ENCODE data around the gene FOXO1.
"Not testable (repeated sequence)": the region's sequence is repeated elsewhere in the genome, so short reads cannot be mapped to it uniquely, and the experiment has no call there.

Gene FOXO1

DNA sequence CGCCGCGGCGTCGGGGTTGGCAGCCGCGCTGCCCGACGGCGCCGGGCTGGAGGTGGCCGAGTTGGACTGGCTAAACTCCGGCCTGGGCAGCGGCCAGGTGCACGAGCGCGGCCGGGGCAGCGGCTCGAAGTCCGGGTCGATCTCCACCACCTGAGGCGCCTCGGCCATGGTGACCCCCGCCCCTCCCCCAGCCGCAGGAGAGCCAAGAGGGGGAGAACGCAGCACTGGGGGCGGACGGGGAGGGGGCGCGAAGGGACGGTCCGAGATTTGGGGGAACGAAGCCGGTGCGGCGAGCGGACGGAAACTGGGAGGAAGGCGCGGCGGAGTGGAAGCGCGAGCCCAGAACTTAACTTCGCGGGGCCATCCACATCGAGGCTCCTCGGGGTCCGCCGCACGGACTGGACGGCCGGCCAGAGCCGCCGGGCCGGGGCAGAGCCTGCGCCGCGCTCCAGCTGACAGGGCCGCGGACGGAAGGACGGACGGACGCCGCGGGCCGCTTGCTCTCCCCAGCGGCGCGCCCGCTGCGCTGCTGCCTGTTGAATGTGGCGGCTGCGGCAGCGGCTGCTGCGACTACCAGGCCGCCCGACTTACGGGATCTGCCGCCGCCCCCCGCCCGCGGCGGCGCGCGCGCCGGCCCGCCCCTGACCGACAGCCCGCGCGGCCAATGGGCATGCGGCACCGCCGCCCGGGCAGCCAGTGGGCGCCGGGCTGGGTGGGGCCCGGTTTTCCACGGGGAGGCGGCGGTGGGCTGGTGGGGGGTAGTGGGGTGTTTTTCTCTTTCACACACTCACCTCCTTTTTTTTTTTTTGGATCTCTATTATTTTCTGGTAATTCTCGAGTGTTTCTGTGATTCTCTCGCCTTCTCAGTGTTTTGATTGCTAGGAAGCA lies at the start of gene FOXO1:
Gene FOXO1, minus strand, starts transcription at position 597 of the 888 bp plus-strand sequence. Its CDS starts 429 bp downstream, at position 168.
- peak; percentile 60 for DNase-seq

DNA sequence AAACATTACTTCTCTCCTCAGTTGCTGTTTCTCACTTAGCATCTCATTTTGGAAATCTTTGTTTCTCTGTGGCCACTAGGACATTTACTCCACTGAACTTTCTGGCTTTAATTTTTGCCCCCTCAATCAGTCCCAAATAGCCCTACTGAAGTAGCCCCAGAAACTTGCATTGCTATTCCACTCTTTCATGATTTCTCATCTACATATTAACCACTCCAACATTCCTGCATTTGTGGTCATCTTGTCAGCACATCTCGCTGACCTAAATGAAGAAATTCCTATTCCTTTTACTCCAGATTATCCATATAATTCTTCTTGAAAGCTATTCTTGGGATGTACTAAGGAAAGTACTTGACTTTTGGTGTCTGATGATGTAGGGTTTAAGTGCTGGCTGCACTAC lies 48.0 kb upstream of the FOXO1 start:
- DNase-seq, result not testable (repeated sequence)

DNA sequence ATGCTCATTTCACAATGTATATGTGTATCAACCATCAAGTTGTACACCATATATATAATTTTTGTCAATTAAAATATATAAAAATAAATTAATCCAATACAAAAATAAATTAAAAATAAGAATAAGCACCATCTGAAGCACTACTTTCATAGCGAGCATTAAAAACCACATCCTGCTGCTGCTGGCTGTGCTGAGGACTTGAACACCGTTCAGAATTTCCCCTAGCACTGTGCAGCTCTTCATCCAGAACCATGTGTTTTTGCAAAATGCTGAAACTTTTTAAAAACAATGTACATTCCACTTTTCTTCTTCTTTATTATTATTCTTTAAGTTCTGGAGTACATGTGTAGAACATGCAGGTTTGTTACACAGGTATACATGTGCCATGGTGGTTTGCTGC lies 40.0 kb upstream of the FOXO1 start:
- DNase-seq, result no peak

DNA sequence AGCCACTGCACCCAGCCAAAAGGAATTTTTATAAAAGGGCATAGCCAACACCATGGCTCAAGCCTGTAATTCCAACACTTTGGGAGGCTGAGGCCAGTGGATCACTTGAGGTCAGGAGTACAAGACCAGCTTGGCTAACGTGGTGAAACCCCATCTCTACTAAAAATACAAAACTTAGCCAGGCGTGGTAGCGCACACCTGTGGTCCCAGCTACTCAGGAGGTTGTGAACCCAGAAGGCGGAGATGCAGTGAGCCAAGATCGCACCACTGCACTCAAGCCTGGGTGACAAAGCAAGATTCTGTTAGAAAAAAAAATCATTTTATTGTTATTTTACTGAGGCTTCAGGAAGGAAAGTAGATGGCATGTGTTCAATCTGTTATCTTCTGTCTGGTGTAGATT lies 31.3 kb upstream of the FOXO1 start:
- no peak for DNase-seq

DNA sequence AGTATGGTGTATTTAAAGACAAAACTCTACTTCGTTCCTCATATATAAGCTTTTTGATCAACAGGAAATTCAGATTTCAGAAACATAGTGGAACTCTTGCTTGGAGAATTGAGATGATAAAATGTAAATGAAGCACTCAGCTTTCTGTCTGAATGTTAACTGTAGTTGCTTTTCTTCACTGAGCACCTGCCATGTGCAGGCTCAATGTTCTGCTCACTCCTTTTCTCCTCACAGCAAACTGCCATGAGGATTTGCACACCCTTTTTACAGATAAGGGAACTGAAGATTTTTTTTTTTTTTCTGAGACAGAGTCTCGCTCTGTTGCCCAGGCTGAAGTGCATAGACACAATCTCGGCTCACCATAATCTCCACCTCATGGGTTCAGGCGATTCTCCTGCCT lies 28.0 kb upstream of the FOXO1 start:
- no peak for DNase-seq

DNA sequence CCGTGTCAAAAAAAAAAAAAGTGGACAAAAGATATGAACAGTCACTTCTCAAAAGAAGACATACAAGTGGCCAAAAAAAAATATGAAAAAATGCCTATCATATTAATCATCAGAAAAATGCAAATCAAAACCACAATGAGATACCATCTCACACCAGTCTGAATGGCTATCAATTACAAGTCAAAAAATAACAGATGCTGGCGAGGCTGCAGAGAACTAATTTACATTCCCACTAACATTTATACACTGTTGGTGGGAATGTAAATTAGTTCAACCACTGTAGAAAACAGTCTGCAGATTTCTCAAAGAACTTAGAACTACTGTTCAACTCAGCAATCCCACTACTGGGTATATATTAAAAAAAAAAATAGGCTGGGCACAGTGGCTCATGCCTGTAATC lies 26.5 kb upstream of the FOXO1 start:
- DNase-seq, result no peak

DNA sequence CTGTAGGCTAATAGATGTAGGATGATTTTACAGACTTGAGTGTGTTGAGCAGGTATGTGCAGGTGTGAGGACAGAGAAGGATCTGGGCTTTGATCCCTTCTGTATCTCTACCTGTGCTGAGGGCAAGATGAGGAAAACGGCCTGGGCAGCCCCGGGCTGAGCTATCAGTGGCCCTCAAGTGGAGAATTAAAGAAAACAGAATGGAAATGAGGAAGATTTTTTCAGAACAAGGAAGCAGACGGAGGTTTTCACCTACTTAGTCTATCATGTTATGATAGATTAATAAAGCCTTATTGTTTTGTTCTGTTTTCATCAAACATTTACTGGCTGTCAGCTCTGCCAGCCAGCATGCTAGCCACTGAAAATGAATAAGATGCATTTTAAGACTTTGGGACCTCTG lies 22.3 kb upstream of the FOXO1 start:
- DNase-seq, result no peak

DNA sequence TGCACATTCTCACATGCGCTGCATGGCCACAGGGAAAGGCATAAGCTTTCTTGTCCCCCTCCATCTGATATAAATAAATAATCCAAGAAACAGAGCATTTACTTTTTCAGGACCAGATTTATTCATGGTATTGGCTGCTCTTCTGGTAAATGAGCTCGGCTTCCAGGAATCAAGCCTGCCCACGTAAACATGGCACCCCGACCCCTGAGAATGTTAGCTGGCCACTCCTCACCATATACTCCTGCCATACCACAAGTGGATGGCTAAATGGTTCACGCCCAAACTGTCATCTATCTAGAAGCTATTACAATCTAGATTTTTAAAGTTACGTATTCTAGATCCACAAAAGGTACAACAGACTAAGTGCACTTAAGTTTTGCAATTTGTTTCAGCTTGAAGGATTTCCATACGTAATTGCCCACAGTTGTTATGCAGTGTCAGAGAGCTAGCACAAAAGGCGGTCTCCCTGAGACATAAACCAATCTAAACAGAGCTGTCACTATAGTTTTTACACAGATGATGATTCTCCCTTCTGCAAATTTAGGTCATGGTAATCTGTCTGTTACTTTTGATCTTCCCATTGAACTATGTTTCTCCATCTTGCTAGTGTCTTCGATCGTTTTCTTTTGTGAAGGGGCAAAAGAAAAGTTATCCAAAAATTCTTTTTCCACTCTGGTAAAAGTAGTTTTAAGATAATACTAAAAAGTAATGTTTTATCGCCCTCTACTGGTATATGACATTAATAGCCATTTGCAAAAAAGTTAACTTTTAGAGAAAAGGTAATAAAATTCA lies 16.2 kb upstream of the FOXO1 start:
- DNase-seq, result no peak

DNA sequence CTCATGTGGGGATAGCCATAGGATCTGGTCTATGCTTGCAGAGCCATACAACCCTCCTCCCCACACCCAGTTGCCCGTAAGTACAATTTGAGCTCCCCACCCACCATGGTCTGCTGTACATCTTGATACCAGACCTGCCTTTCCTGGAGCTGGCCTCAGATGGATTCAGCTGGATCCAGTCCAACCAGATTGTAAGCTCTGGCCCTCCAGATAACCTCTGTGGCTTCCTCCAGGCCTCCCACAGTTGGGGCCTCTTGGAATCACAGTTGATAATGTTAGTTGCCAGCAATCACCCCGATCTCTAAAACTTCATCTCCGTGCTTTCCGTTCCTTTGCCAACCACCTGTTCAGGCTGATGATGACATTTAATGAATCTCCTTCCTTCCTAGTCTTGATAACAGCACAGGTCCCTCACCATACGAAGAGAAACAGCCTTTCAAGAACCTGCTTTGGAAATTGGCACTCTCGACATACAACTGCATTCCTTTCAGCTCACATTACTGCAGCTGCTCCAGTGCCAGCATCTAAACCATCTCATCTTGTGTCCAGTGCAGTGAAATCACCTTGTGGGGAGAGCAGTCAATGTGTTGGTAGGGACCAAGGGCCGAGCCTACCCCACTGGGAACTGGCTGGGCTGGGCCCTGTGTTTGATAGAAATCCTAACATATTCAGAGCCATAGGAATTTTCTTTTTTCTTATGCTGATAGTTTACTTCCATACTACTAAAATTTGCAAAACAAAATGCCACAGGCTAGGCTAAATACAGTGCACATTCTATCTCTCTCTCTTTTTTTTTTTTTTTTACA lies 15.1 kb upstream of the FOXO1 start:
- DNase-seq, result no peak

DNA sequence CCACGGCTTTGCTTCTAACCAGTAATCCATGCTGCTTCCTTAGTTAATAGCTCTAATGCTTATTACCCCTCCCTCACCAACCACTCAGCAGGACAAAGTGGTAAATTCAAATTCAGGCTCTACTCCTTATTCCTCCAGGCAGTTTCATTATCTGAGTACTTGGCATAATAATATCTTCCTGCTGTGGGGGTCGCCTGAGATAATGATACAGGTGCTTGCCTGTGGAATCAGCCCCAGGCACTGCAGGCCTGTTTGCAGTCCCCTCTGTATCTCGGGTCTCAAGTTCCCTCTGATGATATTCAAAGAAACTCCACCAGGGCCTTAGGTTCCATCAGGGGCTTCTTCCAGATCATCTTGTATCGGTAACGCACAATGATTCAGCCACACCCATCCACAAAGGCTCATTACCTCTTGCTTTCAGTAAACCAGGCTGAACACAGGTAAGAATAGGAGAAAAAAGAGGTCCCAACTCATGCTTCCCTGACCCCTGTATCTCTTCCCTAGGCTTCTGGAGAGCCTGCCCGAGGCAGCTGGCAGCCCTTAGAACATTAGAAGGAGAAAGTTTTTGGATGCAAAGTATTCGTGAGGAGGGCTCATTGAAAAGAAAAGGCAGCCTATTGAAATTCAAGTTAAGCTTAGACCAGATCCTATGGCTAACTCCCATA lies 14.3 kb upstream of the FOXO1 start:
- DNase-seq, result no peak

DNA sequence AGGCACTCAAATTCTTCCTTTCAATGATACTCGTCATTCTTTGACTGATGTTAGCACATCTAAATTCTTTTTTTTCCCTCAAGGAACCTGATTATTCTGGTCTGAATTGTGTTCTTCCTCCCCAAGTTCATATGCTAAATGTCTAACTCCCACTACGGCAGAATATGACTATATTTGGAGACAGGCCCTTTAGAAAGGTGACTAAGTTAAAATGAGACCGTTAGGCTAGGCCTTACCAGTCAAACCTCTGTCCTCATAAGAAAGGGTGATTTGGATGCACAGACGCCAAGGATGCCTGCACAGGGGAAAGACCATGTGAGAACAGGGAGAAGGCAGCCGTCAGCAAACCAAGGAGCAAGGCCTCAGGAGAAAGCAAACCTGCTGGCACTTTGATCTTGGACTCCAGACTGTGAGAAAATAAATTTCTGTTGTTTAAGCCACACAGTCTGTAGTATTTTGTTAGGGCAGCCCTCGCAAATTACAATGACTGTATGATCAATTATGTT lies 13.1 kb upstream of the FOXO1 start:
- no peak for DNase-seq

DNA sequence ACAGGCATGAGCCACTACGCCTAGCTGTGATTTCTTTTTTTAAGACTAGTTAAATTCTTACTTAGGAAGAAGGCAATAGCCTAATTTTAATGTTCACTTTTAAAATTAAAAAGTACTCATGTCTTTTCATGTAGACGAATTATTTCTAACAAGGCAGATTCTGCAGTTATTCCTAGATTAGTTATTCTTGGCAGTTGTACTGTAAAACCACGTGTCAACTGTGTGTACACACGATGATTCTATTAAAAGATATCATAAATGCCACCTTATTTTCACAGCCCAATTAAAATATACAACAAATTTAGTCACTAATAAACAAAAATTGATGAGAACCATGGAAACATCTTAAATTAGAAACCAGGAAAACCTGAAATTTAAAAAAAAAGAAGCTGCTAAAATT lies 10.6 kb upstream of the FOXO1 start:
- no peak for DNase-seq

DNA sequence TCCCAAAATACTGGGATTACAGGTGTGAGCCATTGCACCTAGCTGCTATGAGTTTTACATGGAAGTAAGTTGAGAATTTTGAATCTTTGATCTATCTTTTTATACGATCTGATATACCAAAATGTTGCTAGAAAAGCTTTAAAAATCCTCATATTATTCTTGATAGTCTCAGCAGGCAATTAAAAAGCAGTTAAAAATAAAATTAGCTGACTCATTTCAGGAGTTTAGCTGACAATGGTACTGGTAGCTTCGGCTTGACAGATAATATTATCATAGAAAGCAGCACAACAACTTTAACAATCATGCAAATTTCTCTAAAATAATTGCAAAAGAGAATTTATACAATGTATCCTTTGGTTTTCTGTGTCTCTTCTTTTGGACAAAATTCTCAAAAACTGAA lies 9.6 kb upstream of the FOXO1 start:
- no peak for DNase-seq

DNA sequence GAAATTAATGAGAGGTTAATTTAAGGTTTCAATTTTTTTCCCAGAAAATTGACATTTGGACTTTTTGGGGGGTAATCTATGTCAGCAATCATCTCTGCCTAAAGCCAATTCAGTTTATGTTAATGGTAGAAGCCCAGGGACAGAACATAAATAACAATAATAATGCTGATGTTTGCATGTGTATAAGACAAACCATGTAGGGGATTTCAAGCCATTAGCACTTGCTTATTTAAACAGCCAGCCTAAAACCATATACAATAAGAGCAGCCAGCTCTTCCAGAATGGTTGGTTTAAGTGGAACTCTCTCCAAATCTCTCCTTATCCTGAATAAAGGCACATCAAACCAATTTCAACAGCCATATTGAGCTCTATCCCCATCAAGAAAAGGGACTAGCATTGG lies 7.0 kb upstream of the FOXO1 start:
- no peak for DNase-seq

DNA sequence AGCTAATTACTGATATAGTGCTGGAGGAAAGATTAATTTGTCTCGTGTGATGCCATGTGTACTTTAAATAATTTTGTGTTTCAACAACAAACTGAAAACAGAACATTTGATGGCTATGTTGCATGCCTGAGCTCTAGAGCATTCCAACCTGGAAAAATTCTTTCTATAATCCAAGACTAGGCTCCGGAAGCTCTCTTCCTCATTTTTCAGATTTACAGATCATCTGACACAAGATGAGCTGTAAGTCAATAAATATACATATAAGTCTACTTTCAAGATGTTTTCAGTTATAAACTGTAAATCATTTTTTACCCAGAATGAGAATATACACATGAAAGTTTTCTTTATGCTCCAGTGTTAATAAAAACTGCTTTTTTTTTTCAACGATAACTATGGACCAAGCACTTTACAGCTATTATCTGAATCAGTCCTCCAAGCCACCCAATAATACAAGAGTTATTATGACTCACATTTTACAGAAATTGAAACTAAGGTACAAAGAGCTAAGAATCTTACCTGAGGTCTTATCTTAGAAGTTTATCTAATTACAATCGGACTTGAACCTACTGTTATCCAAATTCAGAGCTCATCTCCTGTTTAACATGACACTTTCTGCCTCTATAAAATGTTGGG lies 6.4 kb upstream of the FOXO1 start:
- no peak for DNase-seq

DNA sequence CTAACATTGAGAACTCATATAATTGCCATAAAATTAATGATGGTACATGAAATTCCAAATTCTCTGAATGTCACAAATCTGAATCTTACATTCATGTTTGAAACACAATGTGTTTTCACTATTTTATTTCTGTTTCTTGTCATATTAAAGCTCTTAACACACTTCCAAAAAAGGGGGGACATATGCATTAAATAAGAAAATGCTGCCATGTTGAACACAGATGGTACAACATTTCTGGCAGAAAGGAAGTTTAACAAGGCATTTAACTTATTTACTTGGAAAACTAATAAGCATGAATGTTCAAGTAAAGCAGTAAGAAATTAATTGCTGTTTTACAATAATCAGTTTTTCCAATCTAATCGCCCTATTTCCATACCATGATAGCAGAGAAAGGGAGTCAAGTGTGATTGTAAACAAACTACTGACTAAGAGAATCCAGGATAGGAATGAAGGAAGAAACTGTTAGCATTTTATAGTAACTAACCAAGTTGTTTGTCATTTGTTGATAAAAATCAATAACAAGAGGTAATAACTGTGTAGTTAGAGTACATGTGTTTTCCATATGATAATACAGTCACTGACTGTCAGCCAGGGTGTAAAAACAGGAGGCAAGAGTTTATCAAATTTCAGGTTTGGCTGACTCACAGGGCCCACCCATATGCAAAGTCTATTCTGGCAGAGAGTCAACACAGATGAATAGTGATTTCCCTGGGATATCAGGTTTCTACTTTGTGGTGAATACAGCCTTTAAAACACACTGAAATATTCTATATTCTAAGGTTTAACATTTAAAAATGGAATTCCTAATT lies 5.7 kb upstream of the FOXO1 start:
- peak; percentile 38 for DNase-seq

DNA sequence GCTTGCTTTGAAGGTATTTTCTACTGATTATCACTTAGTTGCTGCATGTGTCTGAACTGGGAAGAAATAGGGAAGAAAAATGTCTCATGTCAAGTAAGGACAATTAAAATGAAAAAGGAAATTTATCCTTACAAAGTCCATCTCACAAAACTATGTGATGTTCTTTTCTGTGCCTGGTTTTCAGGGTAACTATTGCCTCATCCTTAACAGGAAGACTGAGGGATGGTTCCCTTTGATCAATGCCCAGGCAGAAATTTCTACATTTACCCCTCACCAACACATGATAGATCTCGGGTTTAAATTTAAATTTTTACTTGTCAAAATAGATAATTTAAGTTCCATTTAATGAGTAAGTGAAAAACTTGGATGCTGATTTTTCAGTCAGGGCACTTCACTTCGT lies 3.9 kb upstream of the FOXO1 start:
- DNase-seq, result no peak

DNA sequence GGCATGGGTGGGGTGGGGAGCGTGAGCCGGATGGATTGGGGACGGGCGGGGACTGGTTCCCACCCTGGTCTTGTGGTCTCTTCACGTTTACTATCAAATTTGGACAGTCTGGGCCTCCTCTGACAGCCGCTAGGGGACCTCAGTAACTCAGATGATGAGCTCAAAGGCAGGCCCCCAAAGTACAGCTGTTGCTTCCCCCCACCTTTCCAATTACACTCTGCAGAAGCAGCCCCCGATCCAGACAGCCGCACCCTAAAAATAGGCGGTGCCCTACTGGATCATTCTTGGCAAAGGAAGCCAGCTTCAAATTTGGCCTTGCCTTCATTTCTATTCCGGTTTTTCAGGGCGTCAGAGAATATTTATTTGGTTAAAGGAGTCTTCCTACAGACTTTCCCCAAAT lies 1.9 kb upstream of the FOXO1 start:
- no peak for DNase-seq

DNA sequence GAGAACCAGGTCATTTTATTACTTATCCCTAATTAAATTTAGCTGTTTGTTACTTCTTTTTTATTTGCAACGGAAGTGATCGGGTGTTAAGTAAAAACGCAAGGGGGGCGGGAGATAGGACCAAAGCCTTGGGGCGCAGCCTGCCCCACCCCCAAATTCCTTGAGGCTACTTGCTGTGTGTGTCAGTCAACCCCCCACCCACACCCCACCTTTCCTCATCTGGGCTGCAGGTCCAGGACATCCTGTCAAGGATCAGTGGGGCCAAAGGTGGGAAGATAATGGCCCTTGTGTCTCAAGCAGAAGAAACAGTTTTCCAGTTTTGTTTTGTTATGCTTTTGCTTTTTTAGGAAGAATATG lies 1.2 kb upstream of the FOXO1 start:
- DNase-seq, result no peak

DNA sequence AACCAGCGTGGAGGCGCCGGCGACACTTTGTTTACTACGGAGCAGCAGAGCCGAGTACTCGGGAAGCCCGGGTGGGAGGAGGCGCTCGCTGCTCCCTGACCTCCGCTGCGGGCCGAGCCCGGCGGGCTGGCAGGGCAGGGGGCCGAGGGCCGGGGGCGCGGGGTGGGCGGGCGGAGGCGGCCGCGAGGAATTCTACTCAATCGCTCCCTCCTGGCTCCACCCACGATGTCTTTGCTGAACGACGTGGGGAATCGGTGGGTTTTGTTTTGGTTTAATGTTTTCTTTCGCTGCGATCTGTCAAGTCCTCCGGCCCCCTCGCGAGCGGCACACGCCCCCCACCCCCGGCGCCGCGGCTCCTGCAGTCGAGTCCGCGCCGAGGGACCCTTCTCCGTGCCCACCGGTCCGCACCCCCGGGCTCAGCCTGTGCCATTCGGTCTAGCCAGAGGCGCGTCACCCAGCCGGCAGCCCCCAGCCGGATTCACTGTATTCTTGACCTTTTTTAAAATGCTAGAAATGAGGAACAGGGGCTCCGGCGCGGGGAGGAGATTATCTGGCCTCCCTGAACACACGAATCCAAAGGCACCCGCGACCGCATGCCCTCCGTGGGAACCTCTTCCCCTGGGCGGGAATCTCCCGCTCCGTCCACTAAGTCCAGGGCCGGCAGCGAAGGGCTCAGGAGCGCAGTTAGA lies 636 bp upstream of the FOXO1 start:
- DNase-seq, result no peak
